Astrocyte (in vitro differentiated cells and primary cell): Measurements from ENCODE around the gene SBF2.

Experiments used
- EZH2 ChIP-seq: IDR thresholded peaks from 2 replicates; pipeline ENCODE4 v1.6.1; 2012; ENCODE audit warnings: mild to moderate bottlenecking, low read length, inconsistent platforms; ENCODE audit not compliant: insufficient read depth
- TF ChIP-seq, protein P1 (sequence below): IDR thresholded peaks from 2 replicates; pipeline ENCODE4 v1.5.1; 2011; ENCODE audit warnings: low read depth, mild to moderate bottlenecking, inconsistent platforms, low read length, moderate library complexity; ENCODE audit not compliant: insufficient read depth

GRCh38 chr11:9799886-9800285, 494.1 kb downstream of the SBF2 start:
- TF ChIP-seq, protein P1, sequence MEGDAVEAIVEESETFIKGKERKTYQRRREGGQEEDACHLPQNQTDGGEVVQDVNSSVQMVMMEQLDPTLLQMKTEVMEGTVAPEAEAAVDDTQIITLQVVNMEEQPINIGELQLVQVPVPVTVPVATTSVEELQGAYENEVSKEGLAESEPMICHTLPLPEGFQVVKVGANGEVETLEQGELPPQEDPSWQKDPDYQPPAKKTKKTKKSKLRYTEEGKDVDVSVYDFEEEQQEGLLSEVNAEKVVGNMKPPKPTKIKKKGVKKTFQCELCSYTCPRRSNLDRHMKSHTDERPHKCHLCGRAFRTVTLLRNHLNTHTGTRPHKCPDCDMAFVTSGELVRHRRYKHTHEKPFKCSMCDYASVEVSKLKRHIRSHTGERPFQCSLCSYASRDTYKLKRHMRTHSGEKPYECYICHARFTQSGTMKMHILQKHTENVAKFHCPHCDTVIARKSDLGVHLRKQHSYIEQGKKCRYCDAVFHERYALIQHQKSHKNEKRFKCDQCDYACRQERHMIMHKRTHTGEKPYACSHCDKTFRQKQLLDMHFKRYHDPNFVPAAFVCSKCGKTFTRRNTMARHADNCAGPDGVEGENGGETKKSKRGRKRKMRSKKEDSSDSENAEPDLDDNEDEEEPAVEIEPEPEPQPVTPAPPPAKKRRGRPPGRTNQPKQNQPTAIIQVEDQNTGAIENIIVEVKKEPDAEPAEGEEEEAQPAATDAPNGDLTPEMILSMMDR, result no peak
- TF ChIP-seq EZH2, result no peak
